Measurements from ENCODE around the gene SPCS2. TPM values are rescaled to one million over a fixed set of nuclear protein-coding genes. Genes with fewer than 3 reads are reported as not detected.

Gene SPCS2
- total RNA-seq, 1 donor: 10.9 TPM

GRCh38 chr11:74933765-74934164, 15.3 kb upstream of the SPCS2 start:
- no peak for TF ChIP-seq CTCF (IDR thresholded peaks at IDR 0.05; ENCODE audit: extremely low read depth, low read depth, low read length)
- H3K4me1 ChIP-seq (ENCODE audit: insufficient read depth, low read length): peaks cover 19% of the 10 kb centered on the region
- DNase-seq (ENCODE audit: insufficient read length, low spot score, missing footprints): no peak
- no peaks in the 10 kb centered on the region for H3K27me3 ChIP-seq (ENCODE audit: insufficient read depth, low read length)
- H3K79me2 ChIP-seq (ENCODE audit: insufficient read depth, low read length): no peaks in the 10 kb centered on the region
- H3K4me2 ChIP-seq (ENCODE audit: insufficient read depth, low read length): no peak overlapping the region
- H3K9me3 ChIP-seq (ENCODE audit: low read depth, low read length): no peaks in the 10 kb centered on the region
- no peak overlapping the region for H3K27ac ChIP-seq (ENCODE audit: low read depth, low read length)
- H2AFZ ChIP-seq (ENCODE audit: low read length): no peak overlapping the region
- H4K20me1 ChIP-seq (ENCODE audit: insufficient read depth, low read length): peaks cover 3% of the 10 kb centered on the region
- H3K4me3 ChIP-seq (ENCODE audit: insufficient read depth, low read length): no peak overlapping the region
- peaks cover 35% of the 10 kb centered on the region for H3K36me3 ChIP-seq (ENCODE audit: insufficient read depth, low read length)

GRCh38 chr11:74935285-74935684, 13.8 kb upstream of the SPCS2 start:
- no peak for DNase-seq (ENCODE audit: insufficient read length, low spot score, missing footprints)
- H3K4me1 ChIP-seq (ENCODE audit: insufficient read depth, low read length): peaks cover 19% of the 10 kb centered on the region
- H3K79me2 ChIP-seq (ENCODE audit: insufficient read depth, low read length): no peaks in the 10 kb centered on the region
- no peaks in the 10 kb centered on the region for H3K9me3 ChIP-seq (ENCODE audit: low read depth, low read length)
- no peak overlapping the region for H3K4me3 ChIP-seq (ENCODE audit: insufficient read depth, low read length)
- no peaks in the 10 kb centered on the region for H3K27me3 ChIP-seq (ENCODE audit: insufficient read depth, low read length)
- no peak overlapping the region for H3K4me2 ChIP-seq (ENCODE audit: insufficient read depth, low read length)
- no peak overlapping the region for H3K27ac ChIP-seq (ENCODE audit: low read depth, low read length)
- no peak for TF ChIP-seq CTCF (IDR thresholded peaks at IDR 0.05; ENCODE audit: extremely low read depth, low read depth, low read length)
- peaks cover 31% of the 10 kb centered on the region for H3K36me3 ChIP-seq (ENCODE audit: insufficient read depth, low read length)
- H2AFZ ChIP-seq (ENCODE audit: low read length): no peak overlapping the region
- no peaks in the 10 kb centered on the region for H4K20me1 ChIP-seq (ENCODE audit: insufficient read depth, low read length)

- no peak overlapping the region for H3K4me2 ChIP-seq (ENCODE audit: insufficient read depth, low read length)
- no peak overlapping the region for H3K4me3 ChIP-seq (ENCODE audit: insufficient read depth, low read length)
- no peak overlapping the region for H2AFZ ChIP-seq (ENCODE audit: low read length)
- H3K27ac ChIP-seq (ENCODE audit: low read depth, low read length): no peak overlapping the region
- no peak for DNase-seq (ENCODE audit: insufficient read length, low spot score, missing footprints)
- H4K20me1 ChIP-seq (ENCODE audit: insufficient read depth, low read length): no peaks in the 10 kb centered on the region
- H3K79me2 ChIP-seq (ENCODE audit: insufficient read depth, low read length): no peaks in the 10 kb centered on the region
- no peaks in the 10 kb centered on the region for H3K27me3 ChIP-seq (ENCODE audit: insufficient read depth, low read length)
- peaks cover 37% of the 10 kb centered on the region for H3K36me3 ChIP-seq (ENCODE audit: insufficient read depth, low read length)
- no peak for TF ChIP-seq CTCF (IDR thresholded peaks at IDR 0.05; ENCODE audit: extremely low read depth, low read depth, low read length)
- H3K4me1 ChIP-seq (ENCODE audit: insufficient read depth, low read length): peaks cover 19% of the 10 kb centered on the region
- H3K9me3 ChIP-seq (ENCODE audit: low read depth, low read length): no peaks in the 10 kb centered on the region
Observed at GRCh38 chr11:74936087-74936486, 13.0 kb upstream of the SPCS2 start.

GRCh38 chr11:74936976-74937375, 12.1 kb upstream of the SPCS2 start:
- Histone ChIP-seq H3K4me1 (ENCODE audit: insufficient read depth, low read length) (peaks cover 22% of the 10 kb centered on the region), H4K20me1 (ENCODE audit: insufficient read depth, low read length) (no peaks in the 10 kb centered on the region), H3K9me3 (ENCODE audit: low read depth, low read length) (no peaks in the 10 kb centered on the region), H3K4me3 (ENCODE audit: insufficient read depth, low read length) (no peak overlapping the region), H3K4me2 (ENCODE audit: insufficient read depth, low read length) (no peak overlapping the region), H3K36me3 (ENCODE audit: insufficient read depth, low read length) (peaks cover 37% of the 10 kb centered on the region), H3K79me2 (ENCODE audit: insufficient read depth, low read length) (no peaks in the 10 kb centered on the region), H2AFZ (ENCODE audit: low read length) (no peak overlapping the region), H3K27ac (ENCODE audit: low read depth, low read length) (peak overlapping the region; percentile 63), H3K27me3 (ENCODE audit: insufficient read depth, low read length) (no peaks in the 10 kb centered on the region)
- TF ChIP-seq CTCF (IDR thresholded peaks at IDR 0.05; ENCODE audit: extremely low read depth, low read depth, low read length): no peak
- DNase-seq (ENCODE audit: insufficient read length, low spot score, missing footprints): no peak

Data from osteoblast (primary cell).